NCI-H446 (cell line): Measurements from ENCODE around the gene SKIC2.
"Not testable (repeated sequence)": the region's sequence is repeated elsewhere in the genome, so short reads cannot be mapped to it uniquely, and the experiment has no call there.

Experiments used
- DNase-seq, 2 experiments: peaks; one replicate each; lab custom pipeline; 2025; lab: John Stamatoyannopoulos, UW

SKIC2 gene

GRCh38 chr6:32004864-32005537 lies 46.0 kb downstream of the SKIC2 start:
- not testable (repeated sequence) for DNase-seq

- not testable (repeated sequence) for DNase-seq
Observed at GRCh38 chr6:32005538-32005880, 46.5 kb downstream of the SKIC2 start.

- not testable (repeated sequence) for DNase-seq
Observed at GRCh38 chr6:32005991-32006529, 47.1 kb downstream of the SKIC2 start.

- DNase-seq: not testable (repeated sequence)
Observed at GRCh38 chr6:32007086-32007485, 48.1 kb downstream of the SKIC2 start.

GRCh38 chr6:32008037-32008436 lies 49.1 kb downstream of the SKIC2 start:
- DNase-seq: not testable (repeated sequence)

- not testable (repeated sequence) for DNase-seq
Observed at GRCh38 chr6:32008616-32009015, 49.6 kb downstream of the SKIC2 start.

GRCh38 chr6:32009537-32009936 lies 50.6 kb downstream of the SKIC2 start:
- not testable (repeated sequence) for DNase-seq

- not testable (repeated sequence) for DNase-seq
Observed at GRCh38 chr6:32010856-32011530, 52.0 kb downstream of the SKIC2 start.

- DNase-seq: not testable (repeated sequence)
Observed at GRCh38 chr6:32012941-32013617, 54.1 kb downstream of the SKIC2 start.

- not testable (repeated sequence) for DNase-seq
Observed at GRCh38 chr6:32013738-32014137, 54.8 kb downstream of the SKIC2 start.

- not testable (repeated sequence) for DNase-seq
Observed at GRCh38 chr6:32014547-32014946, 55.6 kb downstream of the SKIC2 start, which contains the start of gene C4B. TSS of gene C4B (plus strand) at chr6:32014795. CDS start at chr6:32014846, 51 bp downstream.
